ENCODE data around the gene NLRC5.
"Not testable (repeated sequence)": the region's sequence is repeated elsewhere in the genome, so short reads cannot be mapped to it uniquely, and the experiment has no call there.

NLRC5 gene

DNA sequence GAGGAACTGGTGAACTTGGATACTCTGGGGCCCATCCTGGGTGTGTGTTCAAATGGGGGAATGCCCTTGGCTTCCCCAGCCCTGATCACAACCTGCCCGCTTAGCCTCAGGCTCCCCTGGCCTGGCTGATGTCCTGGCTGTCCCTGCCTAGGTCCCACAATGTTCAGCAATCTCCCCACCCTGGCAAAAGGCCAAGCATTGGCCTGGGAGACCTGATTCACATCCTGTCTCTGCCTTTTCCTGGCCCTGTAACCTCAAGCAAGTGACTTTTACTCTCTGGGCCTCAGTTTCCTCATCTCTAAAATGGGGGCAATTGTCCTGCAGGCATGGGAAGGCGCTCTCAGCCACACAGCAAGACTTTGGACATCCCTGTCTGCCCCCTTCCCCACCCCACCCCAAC, 117.4 kb downstream of the NLRC5 start:
- H3K27ac ChIP-seq (ENCODE audit: low read depth, low read length) = no peak overlapping the region
- no peaks in the 10 kb centered on the region for H3K79me2 ChIP-seq (ENCODE audit: control insufficient read depth, insufficient read depth, low read length, unreplicated experiment)
- H2AFZ ChIP-seq (ENCODE audit: low read length, unreplicated experiment) = no peak overlapping the region
- no peaks in the 10 kb centered on the region for H3K27me3 ChIP-seq (ENCODE audit: insufficient read depth, low read length)
- peaks cover under 1% of the 10 kb centered on the region for H3K4me1 ChIP-seq (ENCODE audit: control insufficient read depth, insufficient read depth, low read length, unreplicated experiment)
- H3K4me3 ChIP-seq (ENCODE audit: low read depth, low read length) = no peak overlapping the region
- H3K36me3 ChIP-seq (ENCODE audit: insufficient read depth, low read length) = no peaks in the 10 kb centered on the region

GRCh38 chr16:57107321-57107922, 118.1 kb downstream of the NLRC5 start:
- Histone ChIP-seq H3K36me3 (ENCODE audit: insufficient read depth, low read length) (no peaks in the 10 kb centered on the region), H3K4me3 (ENCODE audit: low read depth, low read length) (no peak overlapping the region), H3K4me1 (ENCODE audit: control insufficient read depth, insufficient read depth, low read length, unreplicated experiment) (peaks cover 7% of the 10 kb centered on the region), H3K27me3 (ENCODE audit: insufficient read depth, low read length) (no peaks in the 10 kb centered on the region), H2AFZ (ENCODE audit: low read length, unreplicated experiment) (no peak overlapping the region), H3K79me2 (ENCODE audit: control insufficient read depth, insufficient read depth, low read length, unreplicated experiment) (no peaks in the 10 kb centered on the region), H3K27ac (ENCODE audit: low read depth, low read length) (no peak overlapping the region)

GRCh38 chr16:57108432-57108831, 119.1 kb downstream of the NLRC5 start:
- no peak overlapping the region for H3K4me3 ChIP-seq (ENCODE audit: low read depth, low read length)
- H3K4me1 ChIP-seq (ENCODE audit: control insufficient read depth, insufficient read depth, low read length, unreplicated experiment) = peaks cover 17% of the 10 kb centered on the region
- H3K79me2 ChIP-seq (ENCODE audit: control insufficient read depth, insufficient read depth, low read length, unreplicated experiment) = no peaks in the 10 kb centered on the region
- H2AFZ ChIP-seq (ENCODE audit: low read length, unreplicated experiment) = no peak overlapping the region
- H3K36me3 ChIP-seq (ENCODE audit: insufficient read depth, low read length) = no peaks in the 10 kb centered on the region
- H3K27ac ChIP-seq (ENCODE audit: low read depth, low read length) = no peak overlapping the region
- H3K27me3 ChIP-seq (ENCODE audit: insufficient read depth, low read length) = no peaks in the 10 kb centered on the region

DNA sequence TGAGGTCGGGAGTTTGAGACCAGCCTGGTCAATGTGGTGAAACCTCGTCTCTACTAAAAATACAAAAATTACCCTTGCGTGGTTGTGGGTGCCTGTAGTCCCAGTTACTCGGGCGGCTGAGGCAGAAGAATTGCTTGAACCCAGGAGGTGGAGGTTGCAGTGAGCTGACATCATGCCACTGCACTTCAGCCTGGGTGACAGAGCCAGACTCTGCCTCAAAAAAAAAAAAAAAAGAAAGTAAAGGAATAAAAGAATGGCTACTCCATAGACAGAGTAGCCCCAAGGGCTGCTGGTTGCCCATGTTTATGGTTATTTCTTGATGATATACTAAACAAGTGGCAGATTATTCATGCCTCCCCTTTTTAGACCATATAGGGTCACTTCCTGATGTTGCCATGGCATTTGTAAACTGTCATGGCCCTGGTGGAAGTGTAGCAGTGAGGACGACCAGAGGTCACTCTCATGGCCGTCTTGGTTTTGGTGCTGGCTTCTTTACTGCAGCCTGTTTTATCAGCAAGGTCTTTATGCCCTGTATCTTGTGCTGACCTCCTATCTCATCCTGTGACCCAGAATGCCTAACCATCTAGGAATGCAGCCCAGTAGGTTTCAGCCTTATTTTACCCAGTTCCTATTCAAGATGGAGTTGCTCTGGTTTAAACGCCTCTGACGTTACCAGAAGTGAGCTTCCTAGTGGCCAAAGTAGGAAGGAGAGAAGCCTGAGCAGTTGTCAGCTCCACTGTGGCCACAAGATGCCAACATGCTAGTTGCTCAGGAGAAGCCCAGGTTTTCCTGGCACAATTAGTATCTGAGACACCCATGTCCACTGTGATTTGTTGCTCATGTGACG, 120.1 kb downstream of the NLRC5 start:
- H3K4me3 ChIP-seq (ENCODE audit: low read depth, low read length); H3K27ac ChIP-seq (ENCODE audit: low read depth, low read length); H3K79me2 ChIP-seq (ENCODE audit: control insufficient read depth, insufficient read depth, low read length, unreplicated experiment); H3K36me3 ChIP-seq (ENCODE audit: insufficient read depth, low read length); H2AFZ ChIP-seq (ENCODE audit: low read length, unreplicated experiment); H3K27me3 ChIP-seq (ENCODE audit: insufficient read depth, low read length): not testable (repeated sequence)
- H3K4me1 ChIP-seq (ENCODE audit: control insufficient read depth, insufficient read depth, low read length, unreplicated experiment) = peaks cover 17% of the 10 kb centered on the region

DNA sequence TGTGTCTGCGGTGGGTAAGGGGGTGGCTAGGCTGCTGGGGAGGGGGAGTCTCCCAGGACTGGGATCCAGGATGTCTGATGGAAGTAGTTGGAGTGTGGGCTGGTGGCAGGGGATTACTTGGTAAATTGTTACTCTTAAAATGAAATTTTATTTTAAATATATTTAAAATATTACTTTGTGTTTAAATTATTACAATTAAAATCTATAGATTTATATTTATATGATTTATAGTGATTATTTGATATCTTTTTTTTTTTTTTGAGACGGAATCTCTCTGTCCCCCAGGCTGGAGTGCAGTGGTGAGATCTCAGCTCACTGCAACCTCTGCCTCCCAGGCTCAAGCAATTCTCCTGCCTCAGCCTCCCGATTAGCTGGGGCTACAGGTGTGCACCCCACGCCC, 121.6 kb downstream of the NLRC5 start:
- Histone ChIP-seq H3K27me3 (ENCODE audit: insufficient read depth, low read length) (no peaks in the 10 kb centered on the region), H3K4me3 (ENCODE audit: low read depth, low read length) (no peak overlapping the region), H3K36me3 (ENCODE audit: insufficient read depth, low read length) (no peaks in the 10 kb centered on the region), H3K27ac (ENCODE audit: low read depth, low read length) (no peak overlapping the region), H3K79me2 (ENCODE audit: control insufficient read depth, insufficient read depth, low read length, unreplicated experiment) (no peaks in the 10 kb centered on the region), H2AFZ (ENCODE audit: low read length, unreplicated experiment) (no peak overlapping the region), H3K4me1 (ENCODE audit: control insufficient read depth, insufficient read depth, low read length, unreplicated experiment) (peaks cover 21% of the 10 kb centered on the region)

DNA sequence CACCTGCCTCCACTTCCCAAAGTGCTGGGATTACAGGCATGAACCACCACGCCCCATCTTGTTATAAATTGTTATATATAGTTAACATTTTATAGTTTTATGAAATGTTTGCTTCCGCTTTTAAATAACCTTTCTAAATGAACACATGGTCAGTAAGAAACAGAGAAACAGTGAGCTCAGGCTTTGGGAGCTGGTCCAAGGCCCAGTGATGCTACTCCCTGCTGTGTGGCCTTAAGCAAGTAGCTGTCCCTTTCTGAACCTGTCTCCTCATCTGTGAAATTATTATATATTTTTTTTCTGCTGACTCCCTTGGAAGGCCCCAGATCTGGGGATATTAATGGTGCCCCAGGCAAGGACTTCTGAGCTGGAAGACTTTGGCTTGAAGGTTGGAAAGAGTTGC, 122.1 kb downstream of the NLRC5 start:
- H3K27ac ChIP-seq (ENCODE audit: low read depth, low read length) = no peak overlapping the region
- H3K4me3 ChIP-seq (ENCODE audit: low read depth, low read length) = no peak overlapping the region

DNA sequence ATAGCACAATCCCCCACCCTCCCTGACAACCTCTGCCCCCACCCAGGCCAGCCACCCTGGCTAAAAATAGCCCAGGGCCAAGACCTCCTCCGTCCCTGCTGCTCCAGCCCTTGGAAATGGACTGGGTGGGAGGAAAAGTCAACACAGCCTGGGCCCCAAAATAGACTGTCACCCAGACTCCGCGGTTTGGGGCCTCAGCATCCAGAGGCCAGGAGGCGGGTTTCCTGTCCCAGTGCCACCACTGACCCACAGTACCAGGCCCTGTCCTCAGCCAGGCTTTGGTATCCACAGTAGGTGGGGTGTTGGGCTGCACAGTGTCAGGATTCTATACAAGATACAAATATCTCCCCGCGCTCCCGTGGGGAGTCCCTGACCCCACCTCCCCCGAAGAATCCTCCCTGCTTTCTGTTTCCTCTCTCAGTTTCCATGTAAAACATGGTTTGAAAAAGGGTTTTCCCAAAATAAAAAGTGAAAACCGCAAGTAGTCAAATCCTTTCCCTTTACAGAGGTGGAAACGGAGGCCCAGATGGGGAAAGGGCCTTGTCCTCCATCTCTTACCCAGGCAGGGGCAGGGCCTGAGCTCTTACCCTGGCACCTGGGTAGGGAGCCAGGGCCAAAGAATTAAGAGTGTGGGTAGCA, 123.2 kb downstream of the NLRC5 start:
- Histone ChIP-seq H3K79me2 (ENCODE audit: control insufficient read depth, insufficient read depth, low read length, unreplicated experiment) (no peaks in the 10 kb centered on the region), H3K4me3 (ENCODE audit: low read depth, low read length) (no peak overlapping the region), H2AFZ (ENCODE audit: low read length, unreplicated experiment) (no peak overlapping the region), H3K27me3 (ENCODE audit: insufficient read depth, low read length) (no peaks in the 10 kb centered on the region), H3K27ac (ENCODE audit: low read depth, low read length) (no peak overlapping the region), H3K4me1 (ENCODE audit: control insufficient read depth, insufficient read depth, low read length, unreplicated experiment) (peaks cover 21% of the 10 kb centered on the region), H3K36me3 (ENCODE audit: insufficient read depth, low read length) (no peaks in the 10 kb centered on the region)

More for the DNA sequence above, 122.1 kb downstream of the NLRC5 start:
- H3K79me2 ChIP-seq (ENCODE audit: control insufficient read depth, insufficient read depth, low read length, unreplicated experiment) = no peaks in the 10 kb centered on the region
- H3K36me3 ChIP-seq (ENCODE audit: insufficient read depth, low read length) = no peaks in the 10 kb centered on the region
- H3K4me1 ChIP-seq (ENCODE audit: control insufficient read depth, insufficient read depth, low read length, unreplicated experiment) = peaks cover 21% of the 10 kb centered on the region
- no peaks in the 10 kb centered on the region for H3K27me3 ChIP-seq (ENCODE audit: insufficient read depth, low read length)
- no peak overlapping the region for H2AFZ ChIP-seq (ENCODE audit: low read length, unreplicated experiment)

DNA sequence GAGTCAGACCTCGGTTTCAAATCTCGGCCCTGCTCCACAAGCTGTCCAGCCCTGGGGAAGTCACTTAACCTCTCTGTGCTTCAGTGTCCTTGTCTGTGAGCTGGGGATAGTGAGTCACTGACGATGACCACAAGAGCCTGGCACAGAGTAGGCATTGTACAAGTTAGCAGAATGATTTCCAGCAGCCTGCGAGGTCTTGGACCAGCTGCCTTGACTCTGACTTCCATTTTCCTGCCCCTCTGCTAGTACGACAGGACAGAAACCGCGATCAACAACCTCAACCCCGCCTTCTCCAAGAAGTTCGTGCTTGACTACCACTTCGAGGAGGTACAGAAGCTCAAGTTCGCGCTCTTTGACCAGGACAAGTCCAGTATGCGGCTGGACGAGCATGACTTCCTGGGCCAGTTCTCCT, 123.7 kb downstream of the NLRC5 start:
- H3K27ac ChIP-seq (ENCODE audit: low read depth, low read length) = no peak overlapping the region
- no peaks in the 10 kb centered on the region for H3K36me3 ChIP-seq (ENCODE audit: insufficient read depth, low read length)
- H3K4me3 ChIP-seq (ENCODE audit: low read depth, low read length) = no peak overlapping the region
- peaks cover 21% of the 10 kb centered on the region for H3K4me1 ChIP-seq (ENCODE audit: control insufficient read depth, insufficient read depth, low read length, unreplicated experiment)
- no peaks in the 10 kb centered on the region for H3K79me2 ChIP-seq (ENCODE audit: control insufficient read depth, insufficient read depth, low read length, unreplicated experiment)
- no peak overlapping the region for H2AFZ ChIP-seq (ENCODE audit: low read length, unreplicated experiment)
- H3K27me3 ChIP-seq (ENCODE audit: insufficient read depth, low read length) = no peaks in the 10 kb centered on the region

- peaks cover 21% of the 10 kb centered on the region for H3K4me1 ChIP-seq (ENCODE audit: control insufficient read depth, insufficient read depth, low read length, unreplicated experiment)
- H3K27ac ChIP-seq (ENCODE audit: low read depth, low read length) = no peak overlapping the region
- no peaks in the 10 kb centered on the region for H3K27me3 ChIP-seq (ENCODE audit: insufficient read depth, low read length)
- no peak overlapping the region for H3K4me3 ChIP-seq (ENCODE audit: low read depth, low read length)
- H3K79me2 ChIP-seq (ENCODE audit: control insufficient read depth, insufficient read depth, low read length, unreplicated experiment) = no peaks in the 10 kb centered on the region
- H2AFZ ChIP-seq (ENCODE audit: low read length, unreplicated experiment) = no peak overlapping the region
- H3K36me3 ChIP-seq (ENCODE audit: insufficient read depth, low read length) = no peaks in the 10 kb centered on the region
Measured at GRCh38 chr16:57113664-57114063, 124.3 kb downstream of the NLRC5 start.

DNA sequence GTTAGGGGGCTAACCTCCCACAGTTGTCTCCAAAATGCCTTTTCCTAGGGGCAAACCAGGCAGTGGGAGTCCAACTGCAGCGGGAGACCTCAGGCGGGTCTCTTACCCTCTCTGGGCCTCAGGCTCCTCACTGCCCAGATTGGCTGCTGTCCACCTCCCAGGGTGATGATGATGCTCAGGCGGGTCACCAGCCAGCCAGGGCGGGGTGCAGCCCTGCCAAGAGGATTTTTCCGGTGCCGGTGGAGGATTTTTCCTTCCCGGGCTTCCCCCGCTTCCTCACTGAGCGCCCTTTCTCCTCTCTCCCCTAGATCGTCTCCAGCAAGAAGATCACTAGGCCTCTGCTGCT, 125.8 kb downstream of the NLRC5 start:
- peaks cover 21% of the 10 kb centered on the region for H3K4me1 ChIP-seq (ENCODE audit: control insufficient read depth, insufficient read depth, low read length, unreplicated experiment)
- no peaks in the 10 kb centered on the region for H3K27me3 ChIP-seq (ENCODE audit: insufficient read depth, low read length)
- H3K27ac ChIP-seq (ENCODE audit: low read depth, low read length) = no peak overlapping the region
- no peaks in the 10 kb centered on the region for H3K36me3 ChIP-seq (ENCODE audit: insufficient read depth, low read length)
- H3K4me3 ChIP-seq (ENCODE audit: low read depth, low read length) = no peak overlapping the region
- no peak overlapping the region for H2AFZ ChIP-seq (ENCODE audit: low read length, unreplicated experiment)
- no peaks in the 10 kb centered on the region for H3K79me2 ChIP-seq (ENCODE audit: control insufficient read depth, insufficient read depth, low read length, unreplicated experiment)

Measured in ACC112 (cell line).